Measurements from ENCODE around the gene LDB2.
"Not testable (repeated sequence)": the region's sequence is repeated elsewhere in the genome, so short reads cannot be mapped to it uniquely, and the experiment has no call there.

LDB2 gene

GRCh38 chr4:16524911-16525554 is 373.4 kb downstream of the LDB2 start:
- Histone ChIP-seq H3K36me3 (ENCODE audit: control insufficient read depth, insufficient read depth, low read length, severe bottlenecking) (no peaks in the 10 kb centered on the region), H3K9ac (ENCODE audit: low read length) (no peak overlapping the region), H3K4me1 (ENCODE audit: control insufficient read depth, insufficient read depth, low read length) (peaks cover 9% of the 10 kb centered on the region), H3K9me3 (ENCODE audit: control insufficient read depth, low read length) (no peaks in the 10 kb centered on the region), H3K27me3 (replicated peaks; ENCODE audit: control insufficient read depth, insufficient read depth, low read length) (no peaks in the 10 kb centered on the region), H3K4me3 (ENCODE audit: low read length) (no peak overlapping the region)
- peak; percentile 53 for DNase-seq (ENCODE audit: low read depth)

GRCh38 chr4:16524406-16524805 is 374.0 kb downstream of the LDB2 start:
- Histone ChIP-seq H3K4me1 (ENCODE audit: control insufficient read depth, insufficient read depth, low read length) (peaks cover 9% of the 10 kb centered on the region), H3K36me3 (ENCODE audit: control insufficient read depth, insufficient read depth, low read length, severe bottlenecking) (no peaks in the 10 kb centered on the region), H3K9ac (ENCODE audit: low read length) (no peak overlapping the region), H3K4me3 (ENCODE audit: low read length) (no peak overlapping the region), H3K27me3 (replicated peaks; ENCODE audit: control insufficient read depth, insufficient read depth, low read length) (no peaks in the 10 kb centered on the region), H3K9me3 (ENCODE audit: control insufficient read depth, low read length) (no peaks in the 10 kb centered on the region)
- no peak for DNase-seq (ENCODE audit: low read depth)

- not testable (repeated sequence) for H3K4me3 ChIP-seq (ENCODE audit: low read length); H3K4me1 ChIP-seq (ENCODE audit: control insufficient read depth, insufficient read depth, low read length); H3K9me3 ChIP-seq (ENCODE audit: control insufficient read depth, low read length); H3K36me3 ChIP-seq (ENCODE audit: control insufficient read depth, insufficient read depth, low read length, severe bottlenecking); DNase-seq (ENCODE audit: low read depth); H3K27me3 ChIP-seq (replicated peaks; ENCODE audit: control insufficient read depth, insufficient read depth, low read length); H3K9ac ChIP-seq (ENCODE audit: low read length)
Observed at GRCh38 chr4:16523526-16523925, 374.9 kb downstream of the LDB2 start.

- Histone ChIP-seq H3K9ac (ENCODE audit: low read length) (no peak overlapping the region), H3K36me3 (ENCODE audit: control insufficient read depth, insufficient read depth, low read length, severe bottlenecking) (no peaks in the 10 kb centered on the region), H3K27me3 (replicated peaks; ENCODE audit: control insufficient read depth, insufficient read depth, low read length) (no peaks in the 10 kb centered on the region), H3K9me3 (ENCODE audit: control insufficient read depth, low read length) (no peaks in the 10 kb centered on the region), H3K4me1 (ENCODE audit: control insufficient read depth, insufficient read depth, low read length) (peaks cover 9% of the 10 kb centered on the region), H3K4me3 (ENCODE audit: low read length) (no peak overlapping the region)
- DNase-seq (ENCODE audit: low read depth) = no peak
Observed at GRCh38 chr4:16521156-16521915, 377.1 kb downstream of the LDB2 start.

- Histone ChIP-seq H3K4me1 (ENCODE audit: control insufficient read depth, insufficient read depth, low read length) (no peaks in the 10 kb centered on the region), H3K9ac (ENCODE audit: low read length) (no peak overlapping the region), H3K4me3 (ENCODE audit: low read length) (no peak overlapping the region), H3K9me3 (ENCODE audit: control insufficient read depth, low read length) (no peaks in the 10 kb centered on the region), H3K36me3 (ENCODE audit: control insufficient read depth, insufficient read depth, low read length, severe bottlenecking) (no peaks in the 10 kb centered on the region), H3K27me3 (replicated peaks; ENCODE audit: control insufficient read depth, insufficient read depth, low read length) (no peaks in the 10 kb centered on the region)
- DNase-seq (ENCODE audit: low read depth) = peak; percentile 84
Observed at GRCh38 chr4:16516796-16517439, 381.5 kb downstream of the LDB2 start.

- no peak overlapping the region for H3K9ac ChIP-seq (ENCODE audit: low read length)
- H3K9me3 ChIP-seq (ENCODE audit: control insufficient read depth, low read length) = peaks cover 10% of the 10 kb centered on the region
- no peak overlapping the region for H3K4me3 ChIP-seq (ENCODE audit: low read length)
- no peak for DNase-seq (ENCODE audit: low read depth)
- no peaks in the 10 kb centered on the region for H3K27me3 ChIP-seq (replicated peaks; ENCODE audit: control insufficient read depth, insufficient read depth, low read length)
- no peaks in the 10 kb centered on the region for H3K4me1 ChIP-seq (ENCODE audit: control insufficient read depth, insufficient read depth, low read length)
- no peaks in the 10 kb centered on the region for H3K36me3 ChIP-seq (ENCODE audit: control insufficient read depth, insufficient read depth, low read length, severe bottlenecking)
Observed at GRCh38 chr4:16513876-16514275, 384.6 kb downstream of the LDB2 start.

GRCh38 chr4:16508968-16509367 is 389.5 kb downstream of the LDB2 start:
- no peaks in the 10 kb centered on the region for H3K36me3 ChIP-seq (ENCODE audit: control insufficient read depth, insufficient read depth, low read length, severe bottlenecking)
- H3K9ac ChIP-seq (ENCODE audit: low read length) = no peak overlapping the region
- no peaks in the 10 kb centered on the region for H3K27me3 ChIP-seq (replicated peaks; ENCODE audit: control insufficient read depth, insufficient read depth, low read length)
- peaks cover 10% of the 10 kb centered on the region for H3K9me3 ChIP-seq (ENCODE audit: control insufficient read depth, low read length)
- H3K4me3 ChIP-seq (ENCODE audit: low read length) = no peak overlapping the region
- no peaks in the 10 kb centered on the region for H3K4me1 ChIP-seq (ENCODE audit: control insufficient read depth, insufficient read depth, low read length)
- no peak for DNase-seq (ENCODE audit: low read depth)

- Histone ChIP-seq H3K4me1 (ENCODE audit: control insufficient read depth, insufficient read depth, low read length) (no peaks in the 10 kb centered on the region), H3K9ac (ENCODE audit: low read length) (no peak overlapping the region), H3K4me3 (ENCODE audit: low read length) (no peak overlapping the region), H3K36me3 (ENCODE audit: control insufficient read depth, insufficient read depth, low read length, severe bottlenecking) (no peaks in the 10 kb centered on the region), H3K9me3 (ENCODE audit: control insufficient read depth, low read length) (peaks cover 17% of the 10 kb centered on the region), H3K27me3 (replicated peaks; ENCODE audit: control insufficient read depth, insufficient read depth, low read length) (no peaks in the 10 kb centered on the region)
- peak; percentile 30 for DNase-seq (ENCODE audit: low read depth)
Observed at GRCh38 chr4:16505726-16506125, 392.7 kb downstream of the LDB2 start.

GRCh38 chr4:16505267-16505666 is 393.2 kb downstream of the LDB2 start:
- peaks cover 18% of the 10 kb centered on the region for H3K9me3 ChIP-seq (ENCODE audit: control insufficient read depth, low read length)
- no peak overlapping the region for H3K9ac ChIP-seq (ENCODE audit: low read length)
- no peak overlapping the region for H3K4me3 ChIP-seq (ENCODE audit: low read length)
- H3K4me1 ChIP-seq (ENCODE audit: control insufficient read depth, insufficient read depth, low read length) = no peaks in the 10 kb centered on the region
- H3K36me3 ChIP-seq (ENCODE audit: control insufficient read depth, insufficient read depth, low read length, severe bottlenecking) = no peaks in the 10 kb centered on the region
- H3K27me3 ChIP-seq (replicated peaks; ENCODE audit: control insufficient read depth, insufficient read depth, low read length) = no peaks in the 10 kb centered on the region
- no peak for DNase-seq (ENCODE audit: low read depth)

- Histone ChIP-seq H3K36me3 (ENCODE audit: control insufficient read depth, insufficient read depth, low read length, severe bottlenecking) (no peaks in the 10 kb centered on the region), H3K9me3 (ENCODE audit: control insufficient read depth, low read length) (peaks cover 9% of the 10 kb centered on the region), H3K9ac (ENCODE audit: low read length) (no peak overlapping the region), H3K4me3 (ENCODE audit: low read length) (no peak overlapping the region), H3K27me3 (replicated peaks; ENCODE audit: control insufficient read depth, insufficient read depth, low read length) (no peaks in the 10 kb centered on the region), H3K4me1 (ENCODE audit: control insufficient read depth, insufficient read depth, low read length) (no peaks in the 10 kb centered on the region)
- DNase-seq (ENCODE audit: low read depth) = no peak
Observed at GRCh38 chr4:16503421-16504100, 394.9 kb downstream of the LDB2 start.

- Histone ChIP-seq H3K27me3 (replicated peaks; ENCODE audit: control insufficient read depth, insufficient read depth, low read length) (no peaks in the 10 kb centered on the region), H3K9me3 (ENCODE audit: control insufficient read depth, low read length) (peaks cover 9% of the 10 kb centered on the region), H3K4me3 (ENCODE audit: low read length) (no peak overlapping the region), H3K36me3 (ENCODE audit: control insufficient read depth, insufficient read depth, low read length, severe bottlenecking) (no peaks in the 10 kb centered on the region), H3K9ac (ENCODE audit: low read length) (no peak overlapping the region), H3K4me1 (ENCODE audit: control insufficient read depth, insufficient read depth, low read length) (peaks cover 10% of the 10 kb centered on the region)
- no peak for DNase-seq (ENCODE audit: low read depth)
Observed at GRCh38 chr4:16498978-16499377, 399.5 kb downstream of the LDB2 start.

All from adipocyte (in vitro differentiated cells).